ENCODE measurements around the gene TOR1A.
A peak's percentile ranks its signal among the peaks of the same experiment; 100 is the strongest.

The TOR1A gene

GRCh38 chr9:129803676-129804060, 20.3 kb downstream of the TOR1A start:
- Histone ChIP-seq H4K20me1 (ENCODE audit: insufficient read depth, low read length, poor library complexity, severe bottlenecking) (peaks cover 7% of the 10 kb centered on the region), H3K4me3 (ENCODE audit: low read length, poor library complexity, severe bottlenecking) (peak overlapping the region; percentile 77), H3F3A (ENCODE audit: low read depth) (no peaks in the 10 kb centered on the region), H3K9me3 (ENCODE audit: insufficient read depth, low read depth, low read length) (no peaks in the 10 kb centered on the region), H3K27me3 (ENCODE audit: insufficient read depth, low read length, poor library complexity, severe bottlenecking) (no peaks in the 10 kb centered on the region), H3K4me2 (ENCODE audit: low read depth, low read length, poor library complexity, severe bottlenecking) (peak overlapping the region; percentile 71), H3K9ac (ENCODE audit: low read depth, low read length, poor library complexity, severe bottlenecking) (peak overlapping the region; percentile 67), H3K36me3 (ENCODE audit: insufficient read depth, low read length) (no peaks in the 10 kb centered on the region), H3K79me2 (ENCODE audit: insufficient read depth, low read length) (peaks cover 17% of the 10 kb centered on the region), H3K9me2 (replicated peaks; ENCODE audit: low read depth, low read length) (no peaks in the 10 kb centered on the region), H3K4me1 (ENCODE audit: insufficient read depth, low read length, poor library complexity, severe bottlenecking) (peaks cover 5% of the 10 kb centered on the region), H2AFZ (ENCODE audit: low read length) (no peak overlapping the region)
- no peak for TF ChIP-seq CTCF (conservative IDR thresholded peaks at IDR 0.05; ENCODE audit: low read length)
- TF ChIP-seq EZH2phosphoT487 (IDR thresholded peaks at IDR 0.05; ENCODE audit: borderline replicate concordance): no peak

GRCh38 chr9:129802833-129803675, 20.9 kb downstream of the TOR1A start, which contains the start of gene TOR1B:
TSS of gene TOR1B (plus strand) at chr9:129803184. CDS start at chr9:129803213, 29 bp downstream.
- peak within 1 kb of the TSS; percentile 71 for H3K4me2 ChIP-seq (ENCODE audit: low read depth, low read length, poor library complexity, severe bottlenecking)
- H3K27me3 ChIP-seq (ENCODE audit: insufficient read depth, low read length, poor library complexity, severe bottlenecking): no peaks in the 10 kb centered on the region
- no peaks in the 10 kb centered on the region for H3K9me3 ChIP-seq (ENCODE audit: insufficient read depth, low read depth, low read length)
- peak within 1 kb of the TSS; percentile 64; the same call in 1 of the 2 replicates for H2AFZ ChIP-seq (ENCODE audit: low read length)
- H4K20me1 ChIP-seq (ENCODE audit: insufficient read depth, low read length, poor library complexity, severe bottlenecking): peaks cover 7% of the 10 kb centered on the region
- no peaks in the 10 kb centered on the region for H3F3A ChIP-seq (ENCODE audit: low read depth)
- peak within 1 kb of the TSS; percentile 77 for H3K4me3 ChIP-seq (ENCODE audit: low read length, poor library complexity, severe bottlenecking)
- TF ChIP-seq EZH2phosphoT487 (IDR thresholded peaks at IDR 0.05; ENCODE audit: borderline replicate concordance) (no peak), CTCF (conservative IDR thresholded peaks at IDR 0.05; ENCODE audit: low read length) (no peak)
- no peaks in the 10 kb centered on the region for H3K36me3 ChIP-seq (ENCODE audit: insufficient read depth, low read length)
- peaks cover 17% of the 10 kb centered on the region for H3K79me2 ChIP-seq (ENCODE audit: insufficient read depth, low read length)
- peaks cover 5% of the 10 kb centered on the region for H3K4me1 ChIP-seq (ENCODE audit: insufficient read depth, low read length, poor library complexity, severe bottlenecking)
- no peaks in the 10 kb centered on the region for H3K9me2 ChIP-seq (replicated peaks; ENCODE audit: low read depth, low read length)
- H3K9ac ChIP-seq (ENCODE audit: low read depth, low read length, poor library complexity, severe bottlenecking): peak within 1 kb of the TSS; percentile 67

- no peak for TF ChIP-seq EZH2phosphoT487 (IDR thresholded peaks at IDR 0.05; ENCODE audit: borderline replicate concordance)
- no peak for TF ChIP-seq CTCF (conservative IDR thresholded peaks at IDR 0.05; ENCODE audit: low read length)
- H4K20me1 ChIP-seq (ENCODE audit: insufficient read depth, low read length, poor library complexity, severe bottlenecking): peaks cover 7% of the 10 kb centered on the region
- H3K36me3 ChIP-seq (ENCODE audit: insufficient read depth, low read length): no peaks in the 10 kb centered on the region
- H3K4me3 ChIP-seq (ENCODE audit: low read length, poor library complexity, severe bottlenecking): no peak overlapping the region
- no peaks in the 10 kb centered on the region for H3K27me3 ChIP-seq (ENCODE audit: insufficient read depth, low read length, poor library complexity, severe bottlenecking)
- no peaks in the 10 kb centered on the region for H3F3A ChIP-seq (ENCODE audit: low read depth)
- H3K4me1 ChIP-seq (ENCODE audit: insufficient read depth, low read length, poor library complexity, severe bottlenecking): peaks cover 5% of the 10 kb centered on the region
- peaks cover 17% of the 10 kb centered on the region for H3K79me2 ChIP-seq (ENCODE audit: insufficient read depth, low read length)
- H3K4me2 ChIP-seq (ENCODE audit: low read depth, low read length, poor library complexity, severe bottlenecking): no peak overlapping the region
- no peaks in the 10 kb centered on the region for H3K9me2 ChIP-seq (replicated peaks; ENCODE audit: low read depth, low read length)
- H3K9ac ChIP-seq (ENCODE audit: low read depth, low read length, poor library complexity, severe bottlenecking): no peak overlapping the region
- no peaks in the 10 kb centered on the region for H3K9me3 ChIP-seq (ENCODE audit: insufficient read depth, low read depth, low read length)
- no peak overlapping the region for H2AFZ ChIP-seq (ENCODE audit: low read length)
These were observed 22.4 kb downstream of the TOR1A start for GRCh38 chr9:129801504-129801903.
